Keratinocyte (primary cell): ENCODE data around the gene TFF1. TPM values are rescaled to one million over a fixed set of nuclear protein-coding genes. Genes with fewer than 3 reads are reported as not detected.

Experiments
- DNase-seq: peaks from one replicate; pipeline ENCODE4 v3.0.0-alpha.2; 2011; ENCODE audit warnings: low read depth, missing footprints, low spot score
- FAIRE-seq: peaks from 2 replicates; lab custom pipeline; 2011; peaks lifted over from hg19 to GRCh38; lab: Jason Lieb, UNC
- H2AFZ ChIP-seq: 2 replicates; pipeline ENCODE4 v1.6.0; 2012; ENCODE audit warnings: low read length, control low read depth, inconsistent platforms; ENCODE audit not compliant: control insufficient read depth
- H3K27ac ChIP-seq: 2 replicates; pipeline ENCODE4 v1.5.1; 2011; ENCODE audit warnings: low read length; ENCODE audit not compliant: control insufficient read depth, insufficient read depth
- H3K27me3 ChIP-seq: 3 replicates; pipeline ENCODE4 v1.6.0; 2011; ENCODE audit warnings: low read length; ENCODE audit not compliant: control insufficient read depth, insufficient read depth; ENCODE audit errors: extremely low read depth
- H3K36me3 ChIP-seq, 2 experiments: 2 replicates in 1 of 2; 3 replicates in 1 of 2; pipeline ENCODE4 v1.5.1; 2011; ENCODE audit warnings: low read length in 2 of 2, mild to moderate bottlenecking in 1 of 2; ENCODE audit not compliant: control insufficient read depth in 2 of 2, insufficient read depth in 2 of 2; ENCODE audit errors: extremely low read depth in 1 of 2
- H3K4me1 ChIP-seq: 3 replicates; pipeline ENCODE4 v1.5.1; 2011; ENCODE audit warnings: low read length; ENCODE audit not compliant: control insufficient read depth, insufficient read depth; ENCODE audit errors: extremely low read depth
- H3K4me2 ChIP-seq: 3 replicates; pipeline ENCODE4 v1.6.0; 2011; ENCODE audit warnings: low read depth, low read length; ENCODE audit not compliant: control insufficient read depth, insufficient read depth; ENCODE audit errors: extremely low read depth
- H3K4me3 ChIP-seq, 3 experiments: fragments of 200-600 bp in 1 of 3; sonication (generic) in 1 of 3; 2 replicates in 2 of 3; 3 replicates in 1 of 3; pipeline ENCODE4 v1.5.1; 2011 to 2016; ENCODE audit warnings: low read length in 3 of 3, mild to moderate bottlenecking in 3 of 3, control low read depth in 2 of 3, inconsistent platforms in 1 of 3, low read depth in 1 of 3, mixed read lengths in 1 of 3, mixed run types in 1 of 3, moderate library complexity in 1 of 3; ENCODE audit not compliant: control insufficient read depth in 2 of 3, insufficient read depth in 2 of 3; ENCODE audit errors: extremely low read depth in 1 of 3
- H3K79me2 ChIP-seq: 2 replicates; pipeline ENCODE4 v1.6.0; 2012; ENCODE audit warnings: low read length; ENCODE audit not compliant: control insufficient read depth, insufficient read depth
- H3K9ac ChIP-seq: 3 replicates; pipeline ENCODE4 v1.6.0; 2011; ENCODE audit warnings: low read length; ENCODE audit not compliant: control insufficient read depth, insufficient read depth; ENCODE audit errors: extremely low read depth
- H3K9me1 ChIP-seq: 3 replicates; pipeline ENCODE4 v1.6.0; 2011; ENCODE audit warnings: low read length; ENCODE audit not compliant: control insufficient read depth, insufficient read depth; ENCODE audit errors: extremely low read depth
- H3K9me3 ChIP-seq: 2 replicates; pipeline ENCODE4 v1.5.1; 2012; ENCODE audit warnings: low read depth, low read length; ENCODE audit not compliant: control insufficient read depth
- H4K20me1 ChIP-seq: 3 replicates; pipeline ENCODE4 v1.6.0; 2011; ENCODE audit warnings: low read length; ENCODE audit not compliant: control insufficient read depth, insufficient read depth; ENCODE audit errors: extremely low read depth
- EZH2 ChIP-seq: IDR thresholded peaks from one replicate; pipeline ENCODE4 v1.6.1; 2012; ENCODE audit warnings: inconsistent platforms, mild to moderate bottlenecking, low read length, moderate library complexity
- dilution Hi-C: fragments of 300-500 bp; cut with MboI; formaldehyde crosslinking; loops from one replicate; pipeline ENCODE4 v1.7.0; 2020; ENCODE audit warnings: low sequenced_read_pairs; ENCODE audit not compliant: extremely low pct_ligation_motif_present
- polyA plus RNA-seq, 5 experiments: library from polyadenylated mRNA; depleted of rRNA in 3 of 5; stranded (reverse) in 3 of 5; stranded (forward) in 1 of 5; unstranded in 1 of 5; fragments of >200 nt; gene quantifications; 1 replicate in 1 of 5; 2 replicates in 3 of 5; 3 replicates in 1 of 5; pipeline versions ENCODE4 v1.2.1 to v1.2.3, GENCODE V29; 2011 to 2012; ENCODE audit warnings: missing spikeins in 2 of 5, low read depth in 1 of 5, low replicate concordance in 1 of 5
- TF ChIP-seq, protein P1 (sequence below), 3 experiments: IDR thresholded peaks in 1 of 3; conservative IDR thresholded peaks in 1 of 3; optimal IDR thresholded peaks in 1 of 3; 2 replicates in 2 of 3; 3 replicates in 1 of 3; pipeline versions ENCODE3 to v1.5.1; 2011; ENCODE audit warnings: low read length in 3 of 3, mild to moderate bottlenecking in 3 of 3, moderate library complexity in 2 of 3, control low read depth in 1 of 3, inconsistent platforms in 1 of 3; ENCODE audit not compliant: insufficient read depth in 2 of 3; ENCODE audit errors: extremely low read depth in 1 of 3

TFF1 gene
- polyA plus RNA-seq, 1 donor (not counting 4 experiments of a cell fraction or from before 2014, with no cell fraction given), result not detected

DNA sequence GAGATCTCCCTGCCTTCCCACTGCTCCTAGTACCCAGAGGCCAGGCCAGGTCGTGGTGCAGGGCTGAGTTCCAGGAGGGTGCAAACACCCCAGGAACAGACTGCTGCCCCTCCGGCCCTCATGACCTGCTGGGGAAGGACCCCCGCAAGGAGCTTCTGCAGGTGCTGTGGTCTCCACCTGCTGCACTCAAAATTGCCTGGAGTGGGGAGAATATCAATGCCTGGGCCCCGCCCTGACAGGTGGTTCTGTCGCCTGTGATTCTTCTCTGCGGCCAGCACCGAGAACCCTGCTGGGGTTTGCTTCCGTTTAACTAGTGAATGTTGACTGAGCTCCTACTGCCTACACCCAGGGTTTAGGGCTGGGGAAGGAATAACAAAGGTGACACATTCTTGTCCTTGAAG is 49.0 kb downstream of the TFF1 start:
- Histone ChIP-seq H4K20me1 (no peaks in the 10 kb centered on the region), H2AFZ (no peak overlapping the region), H3K9ac (no peak overlapping the region), H3K4me1 (no peaks in the 10 kb centered on the region), H3K4me3 (no peak overlapping the region), H3K27ac (no peak overlapping the region), H3K27me3 (peaks cover 12% of the 10 kb centered on the region), H3K9me3 (no peaks in the 10 kb centered on the region), H3K36me3 (no peaks in the 10 kb centered on the region), H3K4me2 (no peak overlapping the region), H3K9me1 (no peaks in the 10 kb centered on the region), H3K79me2 (no peaks in the 10 kb centered on the region)
- DNase-seq (no peak), FAIRE-seq (no peak)
- no peak for TF ChIP-seq EZH2
- TF ChIP-seq, protein P1, sequence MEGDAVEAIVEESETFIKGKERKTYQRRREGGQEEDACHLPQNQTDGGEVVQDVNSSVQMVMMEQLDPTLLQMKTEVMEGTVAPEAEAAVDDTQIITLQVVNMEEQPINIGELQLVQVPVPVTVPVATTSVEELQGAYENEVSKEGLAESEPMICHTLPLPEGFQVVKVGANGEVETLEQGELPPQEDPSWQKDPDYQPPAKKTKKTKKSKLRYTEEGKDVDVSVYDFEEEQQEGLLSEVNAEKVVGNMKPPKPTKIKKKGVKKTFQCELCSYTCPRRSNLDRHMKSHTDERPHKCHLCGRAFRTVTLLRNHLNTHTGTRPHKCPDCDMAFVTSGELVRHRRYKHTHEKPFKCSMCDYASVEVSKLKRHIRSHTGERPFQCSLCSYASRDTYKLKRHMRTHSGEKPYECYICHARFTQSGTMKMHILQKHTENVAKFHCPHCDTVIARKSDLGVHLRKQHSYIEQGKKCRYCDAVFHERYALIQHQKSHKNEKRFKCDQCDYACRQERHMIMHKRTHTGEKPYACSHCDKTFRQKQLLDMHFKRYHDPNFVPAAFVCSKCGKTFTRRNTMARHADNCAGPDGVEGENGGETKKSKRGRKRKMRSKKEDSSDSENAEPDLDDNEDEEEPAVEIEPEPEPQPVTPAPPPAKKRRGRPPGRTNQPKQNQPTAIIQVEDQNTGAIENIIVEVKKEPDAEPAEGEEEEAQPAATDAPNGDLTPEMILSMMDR (optimal IDR thresholded peaks at IDR 0.05 in 1 of 3, IDR thresholded peaks at IDR 0.05 in 1 of 3, conservative IDR thresholded peaks at IDR 0.05 in 1 of 3; ENCODE audit: extremely low read depth in 1 of 3, insufficient read depth in 2 of 3, low read length in 3 of 3), result no peak
- dilution Hi-C loops, result no loop called here

DNA sequence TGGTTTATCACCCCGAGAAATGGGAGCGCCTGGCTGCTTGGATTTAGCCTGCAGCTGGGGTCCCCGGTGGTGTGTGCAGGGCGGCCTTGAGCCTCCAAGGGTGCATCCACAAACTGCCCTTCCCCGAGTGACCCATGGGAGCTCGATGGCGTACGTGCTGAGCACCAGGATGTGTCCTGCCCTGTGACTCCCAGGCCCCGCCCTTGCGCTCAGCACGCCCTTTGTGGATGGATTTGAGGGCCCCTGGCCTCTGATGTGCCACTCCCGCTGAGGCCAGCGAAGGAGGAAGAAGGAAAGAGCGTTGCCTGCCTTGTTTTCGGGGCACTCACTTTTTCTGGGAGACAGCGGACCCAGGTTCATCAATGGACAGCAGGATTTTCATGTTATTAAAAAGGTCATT is 49.4 kb downstream of the TFF1 start:
- FAIRE-seq (no peak), DNase-seq (no peak)
- no peaks in the 10 kb centered on the region for H4K20me1 ChIP-seq
- H3K36me3 ChIP-seq, result no peaks in the 10 kb centered on the region
- no peaks in the 10 kb centered on the region for H3K79me2 ChIP-seq
- H3K27me3 ChIP-seq, result peaks cover 12% of the 10 kb centered on the region
- H3K4me3 ChIP-seq, result no peak overlapping the region
- H3K9me3 ChIP-seq, result no peaks in the 10 kb centered on the region
- no peak overlapping the region for H3K4me2 ChIP-seq
- no peak overlapping the region for H3K9ac ChIP-seq
- H2AFZ ChIP-seq, result no peak overlapping the region
- dilution Hi-C loops, result no loop called here
- H3K9me1 ChIP-seq, result no peaks in the 10 kb centered on the region
- H3K4me1 ChIP-seq, result no peaks in the 10 kb centered on the region
- no peak overlapping the region for H3K27ac ChIP-seq
- TF ChIP-seq, protein P1 (optimal IDR thresholded peaks at IDR 0.05 in 1 of 3, IDR thresholded peaks at IDR 0.05 in 1 of 3, conservative IDR thresholded peaks at IDR 0.05 in 1 of 3; ENCODE audit: extremely low read depth in 1 of 3, insufficient read depth in 2 of 3, low read length in 3 of 3), result no peak
